IMR-90 (cell line): Measurements from ENCODE around the gene ROBO4. TPM values are rescaled to one million over a fixed set of nuclear protein-coding genes. Genes with fewer than 3 reads are reported as not detected.

Source experiments
- ATAC-seq: fragments of 200-7000 bp; cut with Tn5 transposase; 2 replicates; pipeline ENCODE4 v1.9.1; 2020; ENCODE audit warnings: low read depth, mild to moderate bottlenecking, moderate library complexity
- BruUV-seq: library from RNA; stranded (reverse); fragments of 400-500 nt; replicated peaks from 2 replicates; lab custom pipeline; 2021; lab: Mats Ljungman, UMichigan
- CTCF ChIA-PET: fragments of 300-600 bp; formaldehyde crosslinking; extraction: SDS; loops from one replicate; lab custom pipeline; 2021; ENCODE audit warnings: antibody characterized with exemption; lab: Yijun Ruan, JAX
- POLR2A ChIA-PET: fragments of 300-600 bp; sonication (Branson Sonifier 250); formaldehyde crosslinking; loops from one replicate; lab custom pipeline; 2022; ENCODE audit warnings: antibody characterized with exemption; ENCODE audit not compliant: unreplicated experiment; lab: Charles Lee
- DNase-seq: peaks from one replicate; pipeline ENCODE4 v3.0.0; 2013
- H2AFZ ChIP-seq: replicated peaks from 2 replicates; pipeline ENCODE3; 2013; ENCODE audit warnings: low read length, mild to moderate bottlenecking; ENCODE audit not compliant: poor library complexity
- H2AK5ac ChIP-seq: 2 replicates; pipeline ENCODE4 v1.6.1; 2013; ENCODE audit warnings: low read depth, low read length, inconsistent platforms
- H2AK9ac ChIP-seq: replicated peaks from 2 replicates; pipeline ENCODE3; 2013; ENCODE audit warnings: mild to moderate bottlenecking, low read depth, low read length, moderate library complexity; ENCODE audit not compliant: poor library complexity
- H2BK120ac ChIP-seq: 2 replicates; pipeline ENCODE4 v1.6.1; 2013; ENCODE audit warnings: low read depth, low read length, inconsistent platforms
- H2BK15ac ChIP-seq: 3 replicates; pipeline ENCODE4 v1.6.1; 2013; ENCODE audit warnings: low read depth, low read length, inconsistent platforms
- H2BK20ac ChIP-seq: 2 replicates; pipeline ENCODE4 v1.6.1; 2013; ENCODE audit warnings: low read depth, mild to moderate bottlenecking, inconsistent platforms, low read length, moderate library complexity
- H2BK5ac ChIP-seq: 2 replicates; pipeline ENCODE4 v1.6.1; 2013; ENCODE audit warnings: mild to moderate bottlenecking, low read depth, low read length, inconsistent platforms; ENCODE audit not compliant: poor library complexity, severe bottlenecking
- H3K14ac ChIP-seq: replicated peaks from 2 replicates; pipeline ENCODE4 v1.6.1; 2013; ENCODE audit warnings: low read depth, low read length, inconsistent platforms
- H3K18ac ChIP-seq: 2 replicates; pipeline ENCODE4 v1.6.1; 2013; ENCODE audit warnings: low read depth, low read length, control low read depth
- H3K23ac ChIP-seq: 2 replicates; pipeline ENCODE4 v1.6.1; 2013; ENCODE audit warnings: low read depth, low read length, inconsistent platforms
- H3K27ac ChIP-seq: 2 replicates; pipeline ENCODE4 v1.5.1; 2013; ENCODE audit warnings: mild to moderate bottlenecking, control low read depth, low read length; ENCODE audit not compliant: insufficient read depth
- H3K27me3 ChIP-seq: 2 replicates; pipeline ENCODE4 v1.6.1; 2013; ENCODE audit warnings: low read length; ENCODE audit not compliant: control insufficient read depth, insufficient read depth
- H3K36me3 ChIP-seq: 2 replicates; pipeline ENCODE4 v1.6.1; 2013; ENCODE audit warnings: low read length, mixed read lengths; ENCODE audit not compliant: control insufficient read depth, insufficient read depth
- H3K4ac ChIP-seq: 2 replicates; pipeline ENCODE4 v1.6.1; 2013; ENCODE audit warnings: low read depth, low read length, inconsistent platforms
- H3K4me1 ChIP-seq: 2 replicates; pipeline ENCODE4 v1.6.1; 2013; ENCODE audit warnings: low read length, mixed read lengths; ENCODE audit not compliant: control insufficient read depth, insufficient read depth
- H3K4me2 ChIP-seq: 2 replicates; pipeline ENCODE4 v1.6.1; 2013; ENCODE audit warnings: low read depth, mild to moderate bottlenecking, control low read depth, low read length, moderate library complexity
- H3K4me3 ChIP-seq: 2 replicates; pipeline ENCODE4 v1.5.1; 2013; ENCODE audit warnings: low read depth, mild to moderate bottlenecking, control low read depth, low read length, moderate library complexity; ENCODE audit not compliant: insufficient read depth
- H3K56ac ChIP-seq: 2 replicates; pipeline ENCODE4 v1.6.1; 2013; ENCODE audit warnings: low read length, inconsistent platforms; ENCODE audit not compliant: insufficient read depth; ENCODE audit errors: extremely low read depth
- H3K79me1 ChIP-seq, 2 experiments: 2 replicates each; pipeline ENCODE4 v1.6.1; 2013; ENCODE audit warnings: low read length in 2 of 2, inconsistent platforms in 1 of 2, low read depth in 1 of 2
- H3K9ac ChIP-seq: 2 replicates; pipeline ENCODE4 v1.6.1; 2013; ENCODE audit warnings: low read depth, low read length, control low read depth
- H3K9me1 ChIP-seq: 2 replicates; pipeline ENCODE4 v1.6.1; 2013; ENCODE audit warnings: low read length, inconsistent platforms; ENCODE audit not compliant: insufficient read depth
- H3K9me3 ChIP-seq: 2 replicates; pipeline ENCODE4 v1.6.1; 2013; ENCODE audit warnings: low read length; ENCODE audit not compliant: control insufficient read depth, insufficient read depth
- H4K20me1 ChIP-seq: 2 replicates; pipeline ENCODE4 v1.6.1; 2013; ENCODE audit warnings: low read length, inconsistent platforms; ENCODE audit not compliant: insufficient read depth
- H4K5ac ChIP-seq: 2 replicates; pipeline ENCODE4 v1.6.1; 2013; ENCODE audit warnings: mild to moderate bottlenecking, low read depth, low read length, control low read depth
- H4K8ac ChIP-seq, 2 experiments: 2 replicates each; pipeline ENCODE4 v1.6.1; 2013; ENCODE audit warnings: low read depth in 2 of 2, low read length in 2 of 2, control low read depth in 1 of 2, inconsistent platforms in 1 of 2
- H4K91ac ChIP-seq: 2 replicates; pipeline ENCODE4 v1.6.1; 2013; ENCODE audit warnings: low read depth, low read length, inconsistent platforms; ENCODE audit not compliant: insufficient read depth
- CEBPB ChIP-seq: IDR thresholded peaks from 2 replicates; pipeline ENCODE4 v1.6.1; 2012; ENCODE audit warnings: low read depth, low read length, improper control_type of control experiment
- CHD1 ChIP-seq: IDR thresholded peaks from 2 replicates; pipeline ENCODE4 v1.6.1; 2012; ENCODE audit warnings: low read depth, low read length, improper control_type of control experiment
- CTCF ChIP-seq: conservative IDR thresholded peaks from 2 replicates; pipeline ENCODE4 v1.5.1; 2012; ENCODE audit warnings: mild to moderate bottlenecking, low read depth, low read length, improper control_type of control experiment
- WGBS, 2 experiments: methylation state at CpG; one replicate each; pipeline versions ENCODE4 v1.1.5 to v1.1.7; 2013; ENCODE audit warnings: missing lambda C conversion rate in 2 of 2; ENCODE audit not compliant: insufficient read length in 1 of 2; ENCODE audit errors: extremely low coverage in 2 of 2; 5-methylcytosine and 5-hydroxymethylcytosine counted together
- dilution Hi-C: fragments of 300-500 bp; cut with HindIII; formaldehyde crosslinking; loops from one replicate; pipeline ENCODE4 v1.14.3; 2018; ENCODE audit warnings: low sequenced_read_pairs; ENCODE audit not compliant: unreplicated experiment
- in situ Hi-C: fragments of 300-500 bp; cut with MboI; formaldehyde crosslinking; loops from 3 replicates; pipeline ENCODE4 v1.14.3; 2019; ENCODE audit warnings: low sequenced_read_pairs, inconsistent platforms, mixed read lengths
- intact Hi-C: fragments of 100-400 bp; cut with micrococcal nuclease; formaldehyde crosslinking; loops from 2 replicates; pipeline ENCODE4 v1.10.0; 2022
- polyA plus RNA-seq, 3 experiments: library from polyadenylated mRNA; depleted of rRNA; stranded (reverse); fragments of >200 nt; gene quantifications; 2 replicates each; pipeline ENCODE4 v1.2.3, GENCODE V29; 2012; ENCODE audit warnings: low replicate concordance in 1 of 3
- total RNA-seq: library from RNA; depleted of rRNA; stranded (reverse); fragments of >200 nt; gene quantifications from 2 replicates; pipeline ENCODE4 v1.2.3, GENCODE V29; 2012

The ROBO4 gene
- total and polyA plus RNA-seq, 2 of the 4 experiments (the other 2 are of a cell fraction): 0.72 to 0.82 TPM

GRCh38 chr11:124899383-124900145 is 1.9 kb upstream of the ROBO4 start:
- Histone ChIP-seq H2AK5ac (peak overlapping the region; percentile 100), H3K9ac (no peak overlapping the region), H4K5ac (peak overlapping the region; percentile 69), H2BK15ac (peak overlapping the region; percentile 100), H3K27me3 (no peaks in the 10 kb centered on the region), H4K91ac (peak overlapping the region; percentile 96), H3K9me1 (peaks cover 42% of the 10 kb centered on the region), H3K4me1 (peaks cover 39% of the 10 kb centered on the region), H3K27ac (peak overlapping the region; percentile 91), H3K4ac (peak overlapping the region; percentile 99), H2AK9ac (peak overlapping the region; percentile 91), H2BK5ac (peak overlapping the region; percentile 97), H3K23ac (peak overlapping the region; percentile 89), H2BK120ac (peak overlapping the region; percentile 98), H3K56ac (peak overlapping the region; percentile 97; the same call in 1 of the 2 replicates), H3K79me1 (peaks cover 7 to 31% of the 10 kb centered on the region in 2 experiments; a peak in 3 of 4 replicates), H4K20me1 (no peaks in the 10 kb centered on the region), H2AFZ (peak overlapping the region; percentile 67), H3K36me3 (no peaks in the 10 kb centered on the region), H3K18ac (peak overlapping the region; percentile 75), H3K4me3 (no peak overlapping the region), H3K4me2 (no peak overlapping the region), H3K14ac (peak overlapping the region; percentile 96), H4K8ac (peak overlapping the region; percentile 86 to 97), H2BK20ac (peak overlapping the region; percentile 98), H3K9me3 (no peaks in the 10 kb centered on the region)
- no TSS peak for BruUV-seq
- ATAC-seq: no peak
- in situ Hi-C loops: no loop called here
- TF ChIP-seq CHD1 (no peak), CEBPB (0 out of 2 replicates have a peak, but pooled peaks have one; percentile 7), CTCF (0 out of 2 replicates have a peak, but pooled peaks have one; percentile 21)
- CTCF ChIA-PET: interaction anchor here (1.3 to 1.8 kb wide), 2 partner anchors 11 to 23 kb away, joined by 4 to 7 read pairs; no protein-coding TSS in a partner anchor
- WGBS, 2 experiments: 71% methylated on average over 1 of the region's 6 CpGs; no CpG with 5 or more reads in 1 of the 2 experiments
- POLR2A ChIA-PET: no interaction called here
- DNase-seq: no peak
- intact Hi-C loops: loop anchor here (2.0 kb wide), 1 partner anchor 53 kb away; no protein-coding TSS in a partner anchor
- dilution Hi-C loops: no loop called here
